ENCODE data around the gene XYLT1.

XYLT1 gene

GRCh38 chr16:17457997-17458396, 12.8 kb downstream of the XYLT1 start:
- no peak for DNase-seq

- DNase-seq = no peak
Observed at GRCh38 chr16:17457513-17457912, 13.2 kb downstream of the XYLT1 start.

- DNase-seq = no peak
Observed at GRCh38 chr16:17454162-17454730, 16.5 kb downstream of the XYLT1 start.

DNA sequence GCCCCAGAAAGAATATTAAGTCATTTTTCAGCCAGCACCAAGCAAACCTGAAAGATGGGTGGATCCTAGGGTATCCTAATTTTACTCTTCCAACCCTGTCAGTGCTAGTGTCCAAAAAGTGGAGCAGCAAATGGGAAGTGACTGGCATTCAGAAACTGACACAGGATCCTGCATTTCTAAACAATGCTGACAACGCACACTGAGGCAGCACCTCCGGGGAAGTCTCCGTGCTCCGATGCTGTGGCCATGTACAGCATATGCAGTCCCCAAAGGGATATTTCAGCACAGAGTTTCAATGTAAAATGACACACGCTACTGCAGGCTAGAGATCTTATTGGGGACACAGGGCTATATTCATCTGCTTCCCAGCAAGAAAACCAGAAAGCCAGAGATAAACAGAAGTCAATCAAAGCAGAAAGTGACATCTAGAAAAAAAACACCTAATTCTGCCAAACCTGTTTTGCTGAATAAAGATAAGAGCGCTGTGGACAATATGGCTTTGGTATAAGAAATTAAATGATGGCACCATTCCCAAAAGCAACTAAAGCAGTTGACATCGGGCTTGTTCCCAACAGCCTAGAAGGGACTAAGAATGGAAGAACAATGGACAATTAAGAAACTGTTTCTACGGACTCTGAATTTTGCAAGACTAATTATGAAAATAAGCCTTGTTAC, 17.3 kb downstream of the XYLT1 start:
- DNase-seq = no peak

GRCh38 chr16:17452922-17453321, 17.8 kb downstream of the XYLT1 start:
- DNase-seq = no peak

DNA sequence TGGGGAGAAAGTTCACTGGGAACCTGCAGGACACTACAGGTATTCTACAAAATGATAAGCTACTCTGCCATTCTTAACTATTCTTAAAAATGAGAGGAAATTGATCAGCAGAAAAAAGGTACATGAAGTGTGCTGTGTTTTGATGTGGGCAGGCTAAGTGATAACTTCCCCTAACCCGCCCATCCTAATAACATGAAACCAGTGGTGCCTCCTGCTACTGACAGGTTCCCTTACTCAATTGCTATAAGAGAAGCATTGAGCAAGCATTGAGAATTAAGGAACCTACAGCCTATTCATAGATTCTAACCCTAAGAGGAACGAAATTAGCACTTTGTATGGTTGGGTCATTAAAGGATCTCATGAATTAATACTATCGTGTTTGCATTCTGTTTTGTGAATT, 18.9 kb downstream of the XYLT1 start:
- DNase-seq = no peak

GRCh38 chr16:17450291-17450690, 20.5 kb downstream of the XYLT1 start:
- DNase-seq = no peak

GRCh38 chr16:17448640-17449638, 21.8 kb downstream of the XYLT1 start:
- DNase-seq = no peak

GRCh38 chr16:17447101-17447569, 23.6 kb downstream of the XYLT1 start:
- no peak for DNase-seq

- no peak for DNase-seq
Observed at GRCh38 chr16:17446661-17447060, 24.1 kb downstream of the XYLT1 start.

- DNase-seq = no peak
Observed at GRCh38 chr16:17445421-17445820, 25.3 kb downstream of the XYLT1 start.

DNA sequence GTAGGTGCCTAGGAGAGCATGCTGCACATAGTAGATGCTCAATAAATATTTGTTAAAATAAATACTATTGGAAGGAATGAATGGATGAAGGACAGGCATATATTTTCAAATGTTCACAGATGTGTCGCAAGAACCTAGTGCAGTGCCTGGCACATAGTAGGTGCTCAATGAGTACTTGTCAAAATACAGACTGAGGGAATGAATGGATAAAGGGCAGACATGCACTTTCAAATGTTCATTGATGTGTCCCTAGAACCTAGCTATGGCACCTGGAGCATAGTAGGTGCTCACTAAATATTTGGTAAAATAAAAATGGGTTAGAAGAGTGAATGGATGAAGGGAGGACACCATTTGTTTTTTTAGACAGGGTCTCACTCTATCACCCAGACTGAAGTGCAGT, 26.1 kb downstream of the XYLT1 start:
- no peak for DNase-seq

DNA sequence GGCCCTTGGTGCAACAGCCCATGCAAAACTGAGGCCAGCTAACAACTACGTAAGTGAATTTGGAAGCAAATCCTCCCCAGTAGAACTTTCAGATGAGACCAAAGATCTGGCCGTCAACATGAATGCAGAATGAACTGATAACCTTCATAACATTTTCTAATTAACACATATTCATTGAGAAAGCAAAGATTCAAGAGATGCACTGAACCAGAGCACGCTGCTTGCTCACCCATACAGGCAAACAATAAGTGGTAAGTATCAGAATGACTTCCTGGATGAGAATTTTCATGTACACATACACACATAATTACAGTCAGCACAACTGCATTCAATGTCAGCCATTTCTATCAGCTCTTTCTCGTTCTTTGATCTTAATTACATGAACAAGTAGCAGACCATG, 30.6 kb downstream of the XYLT1 start:
- no peak for DNase-seq

DNA sequence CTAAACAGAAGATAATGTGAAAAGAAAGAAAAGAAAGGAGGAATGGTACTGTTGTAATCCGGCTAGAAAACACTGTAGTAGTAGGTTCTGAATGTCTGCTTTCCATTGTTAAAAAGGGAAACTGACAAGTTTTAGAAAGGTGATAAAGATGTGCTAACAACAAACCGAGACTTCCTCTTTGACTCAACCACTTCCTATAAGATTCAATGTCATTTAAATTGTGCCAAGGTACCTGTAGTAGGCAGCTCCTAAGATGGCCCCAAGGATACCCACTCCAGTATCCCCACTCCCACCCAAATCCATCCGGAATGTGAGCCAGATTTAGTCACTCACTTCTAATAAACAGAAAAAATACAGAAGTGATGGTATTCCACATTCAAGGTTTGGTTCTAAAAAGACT, 31.2 kb downstream of the XYLT1 start:
- no peak for DNase-seq

GRCh38 chr16:17437981-17438380, 32.8 kb downstream of the XYLT1 start:
- no peak for DNase-seq

GRCh38 chr16:17437127-17437720, 33.5 kb downstream of the XYLT1 start:
- DNase-seq = no peak

- no peak for DNase-seq
Observed at GRCh38 chr16:17435318-17435717, 35.4 kb downstream of the XYLT1 start.

DNA sequence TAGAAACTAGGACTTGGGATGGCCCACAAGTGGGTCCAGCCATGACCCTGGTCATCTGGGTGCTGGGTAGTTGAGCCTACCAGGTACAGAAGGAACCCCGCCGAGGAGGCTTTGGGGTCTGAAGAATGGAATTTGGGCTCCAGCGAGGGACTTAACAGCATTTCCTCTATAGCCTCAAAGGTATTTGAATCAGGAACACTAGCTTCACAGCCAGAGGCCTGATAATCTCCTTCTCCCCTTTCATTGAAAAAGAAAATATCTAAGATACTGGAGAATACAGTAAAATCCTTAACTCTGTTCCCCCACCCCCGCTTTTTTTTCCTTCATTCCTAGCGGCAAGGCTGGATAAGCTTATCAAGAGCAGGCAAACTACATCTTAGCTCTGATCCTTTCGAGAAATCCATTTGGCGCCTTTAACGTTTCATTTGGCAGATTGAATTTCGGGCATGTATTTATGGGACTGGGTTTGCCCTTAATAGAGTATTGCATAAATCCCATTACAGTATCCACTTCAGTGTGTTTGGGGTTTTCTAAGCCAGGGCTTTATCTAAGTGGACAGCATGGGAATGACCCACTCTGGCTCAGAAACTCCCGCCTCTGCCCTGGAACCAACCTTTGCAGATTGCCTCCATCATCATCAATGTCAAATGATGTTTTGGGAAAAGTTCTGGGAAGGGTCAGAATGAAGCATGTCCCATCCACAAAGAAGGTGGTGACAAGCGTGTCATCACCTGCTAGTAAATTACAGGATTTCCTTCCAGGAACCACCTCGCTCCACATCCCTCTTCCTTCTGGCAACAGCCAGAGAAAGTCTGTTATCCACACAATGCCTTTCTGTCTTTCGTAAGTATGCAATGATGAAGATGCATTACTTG, 36.9 kb downstream of the XYLT1 start:
- DNase-seq = no peak

GRCh38 chr16:17432901-17433576, 37.7 kb downstream of the XYLT1 start:
- no peak for DNase-seq

GRCh38 chr16:17431968-17432625, 38.7 kb downstream of the XYLT1 start:
- DNase-seq = no peak

- no peak for DNase-seq
Observed at GRCh38 chr16:17431012-17431411, 39.7 kb downstream of the XYLT1 start.

All from NCI-H187 (cell line).